ENCODE measurements around the gene KLHL29. TPM values are rescaled to one million over a fixed set of nuclear protein-coding genes. Genes with fewer than 3 reads are reported as not detected.

Gene KLHL29
- total and polyA plus RNA-seq, 2 donors (not counting 3 experiments of a cell fraction or from before 2014, with no cell fraction given), result 4.6 to 12.7 TPM

- BruUV-seq (replicated peaks), result no TSS peak
- dilution Hi-C loops (cut with MboI; ENCODE audit: extremely low pct_ligation_motif_present, low sequenced_read_pairs) (no loop called here), intact Hi-C loops (cut with micrococcal nuclease) (no loop called here)
- Histone ChIP-seq H3K4me3 (replicated peaks in 1 of 3; ENCODE audit: insufficient read depth in 1 of 3, low read depth in 1 of 3, low read length in 3 of 3) (no peak overlapping the region), H3K79me2 (ENCODE audit: control insufficient read depth, insufficient read depth, low read length) (no peaks in the 10 kb centered on the region), H4K20me1 (replicated peaks; ENCODE audit: control insufficient read depth, extremely low read depth, insufficient read depth, low read length) (no peaks in the 10 kb centered on the region), H3K36me3 (ENCODE audit: control insufficient read depth in 2 of 2, extremely low read depth in 1 of 2, insufficient read depth in 2 of 2, low read length in 2 of 2) (no peaks in the 10 kb centered on the region), H3K4me2 (ENCODE audit: insufficient read depth, low read length) (no peak overlapping the region), H3K4me1 (ENCODE audit: control insufficient read depth, extremely low read depth, insufficient read depth, low read length) (peaks cover 8% of the 10 kb centered on the region), H3K9ac (replicated peaks; ENCODE audit: extremely low read depth, insufficient read depth, low read length) (no peak overlapping the region), H3K9me3 (replicated peaks; ENCODE audit: control insufficient read depth, insufficient read depth, low read length) (no peaks in the 10 kb centered on the region), H3K9me1 (replicated peaks; ENCODE audit: control insufficient read depth, extremely low read depth, insufficient read depth, low read length) (no peaks in the 10 kb centered on the region), H3K27ac (ENCODE audit: insufficient read depth, low read depth, low read length) (no peak overlapping the region), H3K27me3 (ENCODE audit: control insufficient read depth in 2 of 2, insufficient read depth in 2 of 2, low read length in 2 of 2) (no peaks in the 10 kb centered on the region), H2AFZ (ENCODE audit: low read depth, low read length) (no peak overlapping the region)
- TF ChIP-seq MYC (IDR thresholded peaks at IDR 0.05; ENCODE audit: low read depth, low read length) (no peak), FOS (IDR thresholded peaks at IDR 0.05; ENCODE audit: borderline replicate concordance, insufficient read depth, low read length) (no peak), MAX (IDR thresholded peaks at IDR 0.05; ENCODE audit: insufficient read depth, insufficient read length) (no peak), JUN (IDR thresholded peaks at IDR 0.05; ENCODE audit: borderline replicate concordance, insufficient read depth, insufficient read length, low read depth) (no peak), POLR2A (IDR thresholded peaks at IDR 0.05; ENCODE audit: low read depth, low read length) (no peak), EZH2 (IDR thresholded peaks at IDR 0.05; ENCODE audit: borderline replicate concordance, low read depth, low read length, severe bottlenecking) (no peak), CTCF (IDR thresholded peaks at IDR 0.05; ENCODE audit: extremely low read depth in 1 of 2, insufficient read depth in 1 of 2, low read depth in 1 of 2, low read length in 2 of 2) (no peak), GATA2 (IDR thresholded peaks at IDR 0.05; ENCODE audit: insufficient read depth, insufficient read length, low read depth, low read length) (no peak), POLR2AphosphoS5 (IDR thresholded peaks at IDR 0.05; ENCODE audit: insufficient read depth, low read depth, low read length) (no peak)
- DNase-seq (ENCODE audit: low read depth, low spot score) (no peak), FAIRE-seq (no peak)
- CTCF ChIA-PET, result no interaction called here
- POLR2A ChIA-PET, result no interaction called here
Observed at GRCh38 chr2:23640711-23641110, 255.7 kb downstream of the KLHL29 start.

Measured in endothelial cell of umbilical vein (primary cell).